Measurements from ENCODE around the gene CACNA2D2. TPM values are rescaled to one million over a fixed set of nuclear protein-coding genes. Genes with fewer than 3 reads are reported as not detected.

The CACNA2D2 gene
- under 0.01 TPM in 1 of 2 replicates, not detected in the other for total RNA-seq

DNA sequence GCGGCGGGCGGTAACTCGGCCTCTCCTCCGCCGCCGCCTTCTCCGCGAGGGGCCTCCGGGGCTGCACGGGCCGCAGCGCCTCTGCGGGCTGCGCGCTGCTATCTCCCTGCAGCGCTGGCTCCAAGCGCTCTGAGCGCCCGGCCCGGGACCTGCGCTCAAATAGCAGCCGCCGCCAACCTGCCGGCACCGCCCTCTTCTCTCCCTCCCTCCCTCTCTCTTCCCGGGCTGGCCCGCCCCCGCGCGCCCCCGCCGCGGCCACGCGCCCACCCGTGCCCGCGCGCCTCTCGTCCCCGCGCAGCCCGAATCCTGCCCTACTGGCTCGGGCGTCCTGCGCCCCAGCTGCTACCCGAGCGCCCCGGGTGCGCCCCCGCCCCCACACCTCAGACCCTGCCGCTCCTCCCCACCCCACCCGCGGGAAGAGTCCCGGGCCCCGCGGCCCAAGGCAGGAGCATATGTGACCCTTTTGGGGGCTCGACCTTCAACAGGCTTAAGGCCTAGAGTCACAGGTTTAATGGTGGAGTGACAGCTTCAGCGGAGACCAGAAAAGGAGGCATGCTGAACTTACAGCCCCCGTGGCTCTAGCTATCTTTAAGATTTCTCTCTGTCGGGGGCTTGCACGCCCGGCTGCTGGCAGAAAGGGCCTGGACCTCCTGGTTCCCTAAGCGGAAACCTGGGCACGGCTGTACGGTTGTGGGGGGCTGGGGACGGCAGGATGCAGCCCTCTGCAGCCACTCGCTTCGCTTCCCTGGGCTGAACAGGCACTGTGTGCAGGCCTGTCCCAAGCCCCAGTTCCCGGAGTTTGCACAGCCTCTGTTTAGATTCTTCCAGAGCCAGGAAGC, at the start of gene CACNA2D2:
Gene CACNA2D2, minus strand, starts transcription at position 131 of the 839 bp plus-strand sequence. CDS start 211 bp downstream, outside the sequence.

DNA sequence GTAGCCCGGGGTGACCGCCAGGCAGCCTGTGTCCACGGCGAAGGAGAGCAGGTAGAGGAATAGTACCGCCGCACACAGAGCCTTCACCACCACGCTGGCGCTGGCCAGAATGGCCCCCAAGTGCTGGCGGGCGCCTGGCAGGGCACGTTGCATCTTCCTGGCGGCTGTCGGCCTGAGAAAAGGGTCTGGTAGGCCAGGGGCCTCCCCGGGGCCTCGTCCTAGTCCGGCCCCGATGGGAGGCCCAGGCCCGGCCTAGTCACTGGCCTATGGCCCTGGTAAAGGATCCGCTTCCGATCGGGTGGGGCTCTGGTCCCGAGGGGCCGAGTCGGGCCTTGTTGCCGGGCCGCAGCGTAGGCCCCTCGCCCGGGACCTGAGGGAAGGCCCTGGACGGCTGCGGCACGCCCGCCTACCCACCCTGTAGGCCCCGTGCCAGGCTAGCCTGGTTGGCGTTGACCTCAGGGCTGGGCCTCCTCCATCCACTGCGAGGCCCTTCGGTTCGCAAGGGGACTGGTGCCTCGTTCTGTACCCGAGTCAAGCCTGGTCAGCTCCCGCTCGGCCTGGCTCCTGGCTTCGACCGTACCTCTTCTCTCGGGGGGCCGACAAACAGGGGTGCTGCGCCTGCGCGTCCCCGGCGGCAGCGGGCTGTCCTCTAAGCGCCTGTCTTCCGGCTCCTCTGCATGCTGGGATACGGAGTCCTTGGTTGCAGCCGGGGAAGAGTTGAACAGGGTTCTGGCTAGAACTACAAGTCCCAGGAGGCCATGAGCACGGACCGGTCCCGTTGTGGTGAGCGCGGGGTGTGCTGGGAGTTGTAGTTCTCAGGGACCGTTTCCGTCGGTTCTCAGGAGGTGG, 144.3 kb downstream of the CACNA2D2 start, which contains the start of gene TMEM115:
Gene TMEM115, minus strand, starts transcription at position 611 of the 849 bp plus-strand sequence. Its CDS starts 458 bp downstream, at position 153.

DNA sequence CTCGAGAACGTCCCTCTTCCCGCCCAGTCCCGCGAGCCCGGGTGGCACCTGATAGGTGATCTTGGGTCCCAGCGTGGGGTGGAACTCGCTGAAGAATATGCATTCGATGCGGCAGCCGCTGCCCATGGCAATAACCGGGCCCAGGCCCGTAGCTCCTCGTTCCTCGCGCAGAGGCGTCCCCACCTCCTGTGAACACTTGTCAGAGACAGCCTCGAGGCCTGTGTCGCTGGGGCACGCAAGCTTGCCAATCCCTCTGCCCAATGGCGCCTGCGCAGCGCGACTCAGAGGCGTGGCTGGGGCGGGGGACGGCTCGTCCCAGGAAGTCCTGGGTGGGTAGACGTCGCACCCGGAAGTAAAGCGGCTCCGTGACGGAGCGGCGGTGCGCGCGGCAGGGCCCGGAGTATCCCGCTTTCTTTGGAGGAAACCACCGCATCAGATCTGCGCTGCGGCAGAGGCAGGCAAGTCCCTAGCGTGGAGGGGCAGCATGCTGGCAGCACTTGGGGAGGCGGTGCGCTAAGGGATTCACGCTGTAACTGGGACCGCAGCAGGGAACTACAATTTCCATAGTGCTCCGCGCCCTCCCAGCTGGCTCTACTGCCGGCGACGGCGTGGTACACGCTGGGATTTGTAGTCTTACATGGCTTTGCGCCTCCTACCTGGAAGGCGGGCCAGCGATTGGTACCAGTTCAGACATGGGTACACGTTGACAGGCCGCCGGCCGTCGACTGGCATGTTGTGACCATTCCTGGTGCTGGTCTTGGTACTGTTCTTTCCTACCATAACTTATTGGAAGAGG, 152.7 kb downstream of the CACNA2D2 start, which contains the start of the genes CYB561D2 and NPRL2:
Gene CYB561D2, plus strand, starts transcription at position 336 of the 796 bp plus-strand sequence. CDS start 572 bp downstream, outside the sequence.
Gene NPRL2, minus strand, starts transcription at position 249 of the 796 bp plus-strand sequence. Its CDS starts 123 bp downstream, at position 126.

DNA sequence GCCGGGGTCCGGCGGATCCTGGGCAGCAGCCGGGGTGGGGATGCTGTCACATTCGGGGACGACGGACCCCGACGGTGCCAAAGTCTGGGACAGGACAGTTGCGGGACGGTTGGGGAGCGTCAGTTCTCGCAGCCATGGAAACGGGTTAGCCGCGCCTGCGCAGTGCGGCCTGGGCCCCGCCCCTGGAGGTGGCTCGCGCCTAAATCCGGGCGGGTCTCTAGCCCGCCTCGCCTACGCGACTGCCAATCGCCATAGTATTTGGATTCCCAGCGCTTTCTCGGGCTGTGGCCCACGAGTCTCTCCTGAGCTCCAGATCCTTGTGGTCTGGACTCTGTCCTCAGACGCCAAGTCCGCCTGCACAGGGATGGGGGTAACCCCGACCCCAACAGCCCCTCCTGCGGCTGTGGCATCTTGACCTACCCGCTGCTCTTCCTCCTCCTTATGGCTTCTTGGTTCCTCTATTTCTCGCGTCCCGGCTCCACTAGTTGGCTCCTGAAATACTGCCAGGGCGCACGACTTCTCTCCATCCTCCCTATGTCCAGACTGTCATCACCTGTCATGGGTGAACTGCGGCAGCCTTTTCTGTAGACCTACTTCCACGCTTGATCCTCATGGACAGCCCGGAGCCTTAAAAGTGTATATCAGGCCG, 157.7 kb downstream of the CACNA2D2 start, which contains the start of gene ZMYND10:
Gene ZMYND10, minus strand, starts transcription at position 147 of the 649 bp plus-strand sequence. CDS start 153 bp downstream, outside the sequence.

DNA sequence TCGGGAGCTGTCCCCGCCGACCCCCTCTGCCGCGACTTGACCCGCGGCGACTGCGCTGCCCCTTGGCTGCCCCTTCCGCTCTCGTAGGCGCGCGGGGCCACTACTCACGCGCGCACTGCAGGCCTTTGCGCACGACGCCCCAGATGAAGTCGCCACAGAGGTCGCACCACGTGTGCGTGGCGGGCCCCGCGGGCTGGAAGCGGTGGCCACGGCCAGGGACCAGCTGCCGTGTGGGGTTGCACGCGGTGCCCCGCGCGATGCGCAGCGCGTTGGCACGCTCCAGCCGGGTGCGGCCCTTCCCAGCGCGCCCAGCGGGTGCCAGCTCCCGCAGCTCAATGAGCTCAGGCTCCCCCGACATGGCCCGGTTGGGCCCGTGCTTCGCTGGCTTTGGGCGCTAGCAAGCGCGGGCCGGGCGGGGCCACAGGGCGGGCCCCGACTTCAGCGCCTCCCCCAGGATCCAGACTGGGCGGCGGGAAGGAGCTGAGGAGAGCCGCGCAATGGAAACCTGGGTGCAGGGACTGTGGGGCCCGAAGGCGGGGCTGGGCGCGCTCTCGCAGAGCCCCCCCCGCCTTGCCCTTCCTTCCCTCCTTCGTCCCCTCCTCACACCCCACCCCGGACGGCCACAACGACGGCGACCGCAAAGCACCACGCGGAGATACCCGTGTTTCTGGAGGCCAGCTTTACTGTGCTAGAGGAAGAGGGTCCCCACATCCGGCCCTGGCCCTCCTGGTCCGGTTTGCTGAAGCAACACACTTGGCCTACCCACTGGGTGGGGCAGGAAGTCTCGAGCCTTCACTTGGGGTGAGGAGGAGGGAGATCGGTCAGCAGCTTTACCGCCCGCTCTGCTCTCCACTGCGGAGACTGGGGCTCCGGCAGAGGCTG, 162.7 kb downstream of the CACNA2D2 start, which contains the start of gene RASSF1:
Gene RASSF1, minus strand, starts transcription at position 389 of the 882 bp plus-strand sequence. Its CDS starts 31 bp downstream, at position 358.

DNA sequence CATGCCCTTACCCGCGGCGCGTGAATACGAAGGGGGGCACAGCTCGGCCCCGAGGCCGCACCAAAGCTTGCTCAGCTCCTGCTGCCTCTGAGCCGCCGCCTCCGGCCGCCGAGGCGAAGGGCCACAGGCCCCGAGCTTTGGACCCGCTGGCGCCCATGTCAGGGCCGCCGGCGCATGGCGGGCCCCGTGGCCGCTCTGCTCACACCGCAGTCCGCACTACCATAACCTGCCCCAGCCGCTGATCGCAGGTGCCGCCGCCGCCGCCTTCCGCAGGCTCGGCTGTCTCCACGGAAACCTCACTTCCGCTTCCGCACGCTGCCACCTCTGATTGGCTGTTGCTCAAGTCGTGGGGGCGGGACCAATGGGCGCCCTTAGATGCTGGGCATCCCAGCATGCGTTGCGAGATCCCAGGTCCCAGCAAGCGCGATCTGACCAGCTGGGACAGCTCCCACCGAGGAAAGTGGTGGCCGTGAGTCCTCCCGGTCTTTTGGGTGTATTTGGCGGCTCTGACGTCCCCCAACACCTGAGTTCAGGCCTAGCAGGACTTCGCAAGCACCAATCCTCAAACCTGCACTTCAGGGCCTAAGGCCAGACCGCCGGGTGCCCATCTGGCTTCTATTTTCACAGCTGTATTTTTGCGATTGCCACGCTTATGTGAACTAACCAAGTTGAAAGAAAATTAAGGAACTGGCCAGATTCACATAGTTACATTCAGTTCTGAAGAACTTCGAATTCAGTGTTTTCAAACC, 175.3 kb downstream of the CACNA2D2 start, which contains the start of gene TUSC2:
Gene TUSC2, minus strand, starts transcription at position 281 of the 749 bp plus-strand sequence. Its CDS starts 124 bp downstream, at position 157.

DNA sequence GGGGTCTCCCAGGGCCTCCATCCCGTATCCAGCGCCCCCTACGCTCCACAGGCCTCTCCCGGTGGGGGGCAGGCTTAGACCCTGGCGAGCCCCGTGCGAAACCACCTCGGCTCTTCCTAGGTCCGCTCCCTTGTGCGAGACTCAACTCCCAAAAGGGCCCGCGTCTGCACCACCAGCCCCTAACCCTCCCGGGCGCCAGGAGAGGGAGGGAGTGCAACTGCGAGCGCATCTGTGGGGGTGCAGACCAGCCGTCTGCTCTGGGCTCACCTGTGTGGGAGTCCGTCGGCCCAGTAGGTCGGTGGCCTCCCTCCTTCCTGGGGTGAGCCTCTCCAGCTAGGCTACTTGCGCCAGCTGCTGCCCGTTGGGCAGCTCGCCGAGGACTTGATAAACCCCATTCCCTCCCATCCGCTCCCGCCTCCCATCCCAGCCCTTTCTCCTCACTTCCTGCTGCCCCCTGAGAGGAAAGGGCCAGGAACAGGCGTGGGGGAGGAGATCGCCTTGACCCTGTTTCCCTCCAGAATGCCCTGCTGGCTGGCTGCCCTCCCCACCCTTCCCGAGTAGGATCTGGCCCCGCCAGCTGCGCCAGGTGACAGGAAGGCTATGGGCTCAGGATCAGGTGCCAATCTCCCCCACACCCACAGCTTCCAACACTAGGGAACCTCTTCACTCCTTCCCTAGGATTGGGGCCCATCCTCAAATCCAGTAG, 180.9 kb downstream of the CACNA2D2 start, which contains the start of gene HYAL2:
Gene HYAL2, minus strand, starts transcription at position 360 of the 706 bp plus-strand sequence. CDS start 2,256 bp downstream, outside the sequence.

Other genes with a start within 250 kb of the CACNA2D2 start
- gene SEMA3B, start 234.5 kb downstream of the CACNA2D2 start, total RNA-seq: 0.54 and 0.86 TPM in 2 replicates
- not detected in 2 replicates for gene LSMEM2, start 224.5 kb downstream of the CACNA2D2 start, total RNA-seq
- 78.2 and 93.9 TPM in 2 replicates for gene IFRD2, start 211.2 kb downstream of the CACNA2D2 start, total RNA-seq
- gene HYAL3, start 204.2 kb downstream of the CACNA2D2 start, total RNA-seq: 15.0 and 19.0 TPM in 2 replicates
- gene NAA80, start 204.2 kb downstream of the CACNA2D2 start, total RNA-seq: 3.7 and 5.1 TPM in 2 replicates
- gene HYAL1, start 200.1 kb downstream of the CACNA2D2 start, total RNA-seq: 6.4 and 7.6 TPM in 2 replicates
- gene HYAL2, start 180.9 kb downstream of the CACNA2D2 start, total RNA-seq: 413 and 447 TPM in 2 replicates
- 20.5 and 23.8 TPM in 2 replicates for gene TUSC2, start 175.4 kb downstream of the CACNA2D2 start, total RNA-seq
- gene RASSF1, start 162.8 kb downstream of the CACNA2D2 start, total RNA-seq: 15.3 and 24.7 TPM in 2 replicates
- under 0.01 and 0.11 TPM in 2 replicates for gene ZMYND10, start 157.9 kb downstream of the CACNA2D2 start, total RNA-seq
- gene NPRL2, start 152.9 kb downstream of the CACNA2D2 start, total RNA-seq: 13.2 and 14.1 TPM in 2 replicates
- 13.6 and 17.6 TPM in 2 replicates for gene CYB561D2, start 152.8 kb downstream of the CACNA2D2 start, total RNA-seq
- gene TMEM115, start 144.1 kb downstream of the CACNA2D2 start, total RNA-seq: 30.0 and 35.7 TPM in 2 replicates
- 1.1 and 1.6 TPM in 2 replicates for gene C3orf18, start 64.1 kb upstream of the CACNA2D2 start, total RNA-seq
- 4.5 and 5.0 TPM in 2 replicates for gene HEMK1, start 65.9 kb upstream of the CACNA2D2 start, total RNA-seq
- gene CISH, start 108.1 kb upstream of the CACNA2D2 start, total RNA-seq: 0.11 and 0.17 TPM in 2 replicates
- gene MAPKAPK3, start 113.5 kb upstream of the CACNA2D2 start, total RNA-seq: 5.8 and 6.0 TPM in 2 replicates
- gene DOCK3, start 171.3 kb upstream of the CACNA2D2 start, total RNA-seq: under 0.01 TPM in 2 replicates

Measured in dermis lymphatic vessel endothelial cell (primary cell).